NT2/D1 (cell line): Measurements from ENCODE around the gene RPTOR.

Experiments
- SUZ12 ChIP-seq: IDR thresholded peaks from 2 replicates; pipeline ENCODE4 v1.6.1; 2011; ENCODE audit not compliant: insufficient read length, insufficient read depth; ENCODE audit errors: extremely low read depth
- YY1 ChIP-seq: IDR thresholded peaks from 2 replicates; pipeline ENCODE4 v1.6.1; 2011; ENCODE audit not compliant: insufficient read length, insufficient read depth
- ZNF274 ChIP-seq: IDR thresholded peaks from 2 replicates; pipeline ENCODE4 v1.6.1; 2011; ENCODE audit warnings: mild to moderate bottlenecking, low read depth, low read length

- TF ChIP-seq ZNF274 (no peak), YY1 (no peak), SUZ12 (no peak)
Measured at GRCh38 chr17:80539022-80539641, 5.5 kb upstream of the RPTOR start.
